NCI-H1694 treated with DMSO at 0.1 percent for 48 hours (cell line): ENCODE measurements around the gene SPRR1B.
"Not testable (repeated sequence)": the region's sequence is repeated elsewhere in the genome, so short reads cannot be mapped to it uniquely, and the experiment has no call there.

ENCODE experiments used
- DNase-seq: peaks from one replicate; lab custom pipeline; 2025; lab: John Stamatoyannopoulos, UW

The SPRR1B gene

GRCh38 chr1:153040950-153041631 is 10.1 kb downstream of the SPRR1B start, which contains the start of gene SPRR2D:
Gene SPRR2D, minus strand, starts transcription at chr1:153041120. Its CDS starts 774 bp downstream, at chr1:153040346.
- DNase-seq: no peak

GRCh38 chr1:153049211-153049610 is 18.2 kb downstream of the SPRR1B start:
- DNase-seq: no peak

- not testable (repeated sequence) for DNase-seq
Measured at GRCh38 chr1:153056111-153056510, 25.1 kb downstream of the SPRR1B start.

GRCh38 chr1:153057375-153057774 is 26.4 kb downstream of the SPRR1B start, which contains the start of gene SPRR2A:
Gene SPRR2A, minus strand, starts transcription at chr1:153057512. Its CDS starts 777 bp downstream, at chr1:153056735.
- DNase-seq: no peak

- DNase-seq: no peak
Measured at GRCh38 chr1:153058154-153058553, 27.2 kb downstream of the SPRR1B start.

GRCh38 chr1:153058826-153059784 is 28.1 kb downstream of the SPRR1B start:
- DNase-seq: no peak

- no peak for DNase-seq
Measured at GRCh38 chr1:153070243-153070642, 39.2 kb downstream of the SPRR1B start.

- DNase-seq: no peak
Measured at GRCh38 chr1:153071511-153071910, 40.5 kb downstream of the SPRR1B start, which contains the start of gene SPRR2B. Gene SPRR2B, minus strand, starts transcription at chr1:153071611. Its CDS starts 772 bp downstream, at chr1:153070839.

GRCh38 chr1:153072806-153073726 is 42.1 kb downstream of the SPRR1B start:
- no peak for DNase-seq

- DNase-seq: no peak
Measured at GRCh38 chr1:153081736-153082135, 50.7 kb downstream of the SPRR1B start.
